Ecto neural progenitor cell (in vitro differentiated cells): ENCODE measurements around the gene PAXX.

ENCODE experiments used
- DNase-seq: peaks from one replicate; pipeline ENCODE4 v3.0.0-alpha.2; 2018; ENCODE audit warnings: low spot score

The PAXX gene

DNA sequence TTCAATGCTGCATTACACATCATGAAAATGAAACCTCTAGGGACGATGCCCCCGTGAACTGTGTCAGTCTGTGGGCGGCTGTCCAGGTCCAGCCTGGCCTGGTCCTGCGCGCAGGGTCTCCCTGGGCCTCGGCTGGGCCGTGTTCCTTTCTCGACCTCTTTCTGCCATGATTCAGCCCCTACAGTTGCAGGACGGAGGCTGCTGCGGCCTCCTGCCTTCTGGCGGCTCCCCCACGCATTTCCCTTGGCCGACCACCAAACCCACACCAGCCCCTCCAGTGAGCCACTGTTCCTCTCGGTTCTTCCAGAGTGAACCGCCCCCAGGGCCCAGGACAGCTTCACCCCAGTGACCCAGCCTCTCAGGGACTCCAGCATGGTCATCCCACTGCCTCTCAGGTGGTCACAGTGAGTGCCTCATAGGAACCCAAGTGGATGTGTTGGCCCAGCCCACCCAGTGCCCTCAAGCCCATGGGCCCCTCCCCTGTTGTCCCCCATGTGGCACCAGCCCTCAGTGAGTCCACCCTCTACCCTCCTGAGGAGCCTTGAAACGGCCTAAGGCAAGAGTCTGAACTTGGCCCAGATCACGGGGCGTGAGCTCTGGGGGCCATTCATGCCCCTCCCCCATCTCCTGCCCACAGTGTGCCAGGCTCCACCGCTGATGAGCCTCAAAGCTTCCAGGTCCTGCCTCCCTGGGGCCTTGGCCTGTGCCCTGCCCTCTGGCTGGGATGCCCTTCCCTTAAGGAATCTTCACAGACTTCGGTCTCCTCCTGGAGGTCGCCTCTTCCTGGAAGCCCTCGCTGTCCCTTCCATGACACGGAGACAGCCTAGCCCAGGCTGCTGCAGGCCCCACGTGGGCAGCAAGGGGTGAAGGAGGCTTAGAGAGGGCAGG is 14.1 kb downstream of the PAXX start:
- no peak for DNase-seq

DNA sequence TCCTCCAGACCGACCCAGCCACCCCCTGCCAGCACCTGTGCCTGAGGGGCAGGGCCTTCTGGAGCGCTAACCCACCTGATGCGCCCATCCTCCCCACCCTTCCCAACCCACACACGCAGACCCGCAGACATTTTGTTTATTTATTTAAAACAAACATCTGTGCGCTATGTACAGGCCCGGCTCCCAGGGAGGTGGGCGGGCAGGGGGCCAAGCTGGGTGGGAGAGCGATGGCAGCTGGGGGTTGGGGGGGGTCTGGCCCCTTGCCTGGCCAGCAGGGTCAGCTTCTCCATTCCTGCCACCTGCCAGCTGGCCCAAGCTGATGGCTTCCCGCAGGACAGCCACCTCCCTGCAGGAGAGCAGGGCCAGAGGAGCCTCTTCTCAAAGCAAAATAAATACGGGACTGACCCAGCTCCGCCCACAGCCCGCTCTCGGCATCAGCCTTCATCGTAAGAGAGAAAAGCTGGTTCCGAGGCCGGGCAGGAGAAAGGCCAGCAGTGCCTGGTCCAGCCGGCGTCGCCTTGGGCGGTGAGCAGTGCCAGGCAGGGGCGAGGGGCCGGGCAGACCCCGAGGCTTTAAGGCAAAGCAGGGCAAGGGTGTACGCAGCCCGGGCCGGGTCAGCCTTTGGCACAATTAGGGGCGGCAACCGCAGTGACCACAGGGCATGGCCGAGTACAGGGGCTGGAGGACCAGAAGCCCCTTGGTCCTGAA is 15.0 kb downstream of the PAXX start:
- DNase-seq, result no peak

DNA sequence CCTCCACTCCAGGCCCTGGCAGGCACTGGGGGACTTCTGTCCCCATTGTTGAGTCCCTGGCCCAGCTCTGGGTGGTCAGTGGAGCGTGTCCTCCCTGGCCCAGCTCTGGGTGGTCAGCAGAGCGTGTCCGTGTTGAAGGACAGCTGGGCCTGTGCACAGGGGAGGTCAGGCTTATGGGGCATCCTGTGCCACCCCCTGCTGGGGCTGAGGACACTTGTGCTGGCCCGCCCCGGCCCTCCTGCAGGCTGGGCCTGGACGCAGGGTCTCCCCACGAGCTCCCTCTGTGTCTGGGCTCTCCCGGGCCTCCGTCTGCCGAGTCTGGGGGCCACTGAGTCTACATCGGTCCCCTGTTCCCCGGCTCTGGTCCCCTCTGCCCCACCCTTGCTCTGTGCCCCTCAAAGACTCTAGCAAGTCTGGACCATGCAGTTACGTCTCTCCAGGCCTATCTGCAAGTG is 15.6 kb downstream of the PAXX start:
- DNase-seq, result no peak

DNA sequence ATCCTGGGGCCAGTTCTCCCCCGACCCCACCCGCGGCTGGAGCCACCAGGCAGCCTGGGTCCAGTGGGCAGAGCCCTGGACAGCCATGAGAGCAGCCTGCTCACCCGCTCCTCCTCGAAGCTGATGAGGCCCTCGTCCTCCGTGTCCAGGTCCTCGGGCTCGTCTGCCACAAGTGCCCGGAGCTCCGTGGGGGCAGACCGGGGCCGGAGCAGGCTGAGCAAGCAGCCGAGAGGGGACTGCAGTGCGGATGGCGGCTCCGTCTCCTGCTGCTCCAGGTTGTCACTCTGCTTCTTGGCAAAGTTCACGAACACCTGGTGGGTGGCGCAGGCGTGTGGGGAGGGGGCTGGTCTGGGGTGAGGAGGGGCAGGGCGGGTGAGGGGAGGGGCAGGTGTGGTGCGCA is 16.1 kb downstream of the PAXX start:
- DNase-seq, result no peak

DNA sequence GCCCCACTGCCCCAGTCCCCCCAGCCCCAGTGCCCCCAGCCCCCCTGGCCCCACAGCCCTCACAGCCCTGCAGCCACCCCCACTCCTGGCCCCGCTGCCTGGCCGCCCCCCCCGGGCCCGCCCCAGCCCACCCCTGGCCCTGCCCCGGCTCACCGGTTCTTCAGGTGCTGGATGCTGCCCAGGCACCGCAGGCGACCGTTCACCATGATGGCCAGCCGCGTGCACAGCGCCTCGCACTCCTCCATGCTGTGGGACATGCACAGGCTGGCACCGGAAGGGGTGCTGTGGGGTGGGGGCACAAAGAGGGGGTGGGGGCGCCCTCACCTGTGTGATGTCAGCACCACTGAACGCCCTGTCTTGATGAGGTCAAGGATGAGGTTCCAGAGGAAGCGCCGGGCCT is 17.0 kb downstream of the PAXX start:
- DNase-seq, result no peak

DNA sequence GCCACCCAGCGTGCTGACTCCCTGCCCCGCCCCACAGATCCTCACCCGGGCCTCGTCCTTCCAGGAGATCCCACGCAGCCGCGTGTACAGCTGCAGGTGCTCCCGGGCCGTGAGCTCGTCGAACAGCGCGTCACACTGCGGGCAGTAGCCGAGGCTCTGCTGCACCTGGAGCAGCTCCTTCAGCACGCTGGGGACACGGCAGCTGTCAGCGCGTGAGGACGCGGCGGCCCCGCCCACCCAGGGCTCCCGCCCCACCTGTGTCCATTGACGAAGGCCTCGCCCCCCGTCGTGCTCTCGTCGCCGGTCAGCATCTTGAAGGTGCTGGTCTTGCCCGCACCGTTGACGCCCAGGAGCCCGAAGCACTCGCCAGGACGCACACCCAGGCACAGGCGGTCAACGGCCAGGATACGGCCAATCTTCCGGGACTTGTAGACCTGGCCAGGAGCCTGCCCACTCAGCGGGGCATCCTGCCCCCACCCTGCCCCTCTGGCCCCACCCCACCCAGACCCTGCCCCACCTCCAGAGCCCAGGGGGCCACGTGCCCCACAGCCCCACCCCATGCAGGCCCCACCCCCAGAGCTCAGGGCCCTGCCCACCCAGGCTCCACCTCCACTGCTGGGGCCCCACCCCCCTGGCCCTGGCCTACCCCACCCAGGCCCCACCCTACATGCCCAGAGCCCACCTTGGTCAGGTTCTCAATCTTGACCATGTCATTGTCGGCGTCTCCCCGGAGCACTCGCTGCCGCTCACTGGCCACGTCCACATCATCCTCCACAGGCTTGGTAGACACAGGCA is 17.9 kb downstream of the PAXX start:
- no peak for DNase-seq

DNA sequence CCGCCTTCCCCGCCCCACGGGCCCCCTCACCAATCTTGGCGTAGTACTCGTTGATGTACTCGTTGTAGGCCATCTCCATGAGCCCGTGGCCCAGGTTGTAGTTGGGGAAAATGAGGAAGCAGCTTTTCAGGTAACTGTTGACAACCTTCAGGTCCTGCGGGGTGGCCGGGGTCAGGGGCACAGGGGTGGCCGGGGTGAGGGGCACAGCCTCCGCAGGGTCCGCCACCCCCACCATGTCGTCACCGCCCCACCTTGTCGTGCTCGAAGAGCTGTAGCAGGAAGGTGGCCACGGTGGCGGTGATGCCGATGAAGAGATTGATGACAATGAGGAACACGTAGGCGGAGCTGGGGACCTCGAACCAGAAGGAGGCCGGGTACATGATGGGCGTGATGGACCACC is 18.9 kb downstream of the PAXX start:
- no peak for DNase-seq

DNA sequence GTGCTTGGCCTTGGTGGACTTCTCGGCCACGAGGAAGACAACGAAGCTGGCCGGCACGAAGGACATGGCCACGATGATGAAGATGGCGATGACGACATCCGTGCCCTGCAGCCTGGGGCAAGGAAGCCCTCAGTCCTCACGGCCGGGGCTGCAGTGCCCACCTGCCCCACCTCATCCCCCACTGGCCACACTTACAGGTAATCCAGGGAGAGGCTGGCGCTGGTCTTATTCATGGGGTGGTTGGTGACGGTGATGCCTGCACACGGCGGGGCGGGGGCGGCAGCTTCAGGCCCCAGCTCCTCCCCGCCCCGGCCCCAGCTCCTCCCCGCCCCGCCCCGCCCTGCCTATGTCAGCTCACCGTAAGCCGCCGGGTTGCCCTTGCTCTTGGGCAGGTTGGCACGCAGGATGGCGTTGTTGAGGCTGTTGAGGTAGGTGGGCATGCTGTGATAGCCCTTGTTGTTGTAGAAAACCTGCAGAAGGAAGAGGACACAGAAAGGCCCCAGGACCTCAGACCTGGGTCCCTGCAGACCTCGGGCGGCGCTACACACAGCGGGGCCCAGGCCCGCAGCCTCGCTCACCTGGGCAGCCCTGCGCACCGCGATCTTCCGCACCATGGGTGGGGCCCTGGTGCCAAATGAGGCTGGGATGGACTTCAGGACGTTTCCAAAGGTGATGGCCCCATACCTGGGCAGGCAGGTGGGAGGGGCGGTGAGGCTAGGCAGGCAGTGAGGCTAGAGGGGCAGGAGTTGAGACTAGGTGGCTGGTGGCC is 19.9 kb downstream of the PAXX start:
- DNase-seq, result no peak

DNA sequence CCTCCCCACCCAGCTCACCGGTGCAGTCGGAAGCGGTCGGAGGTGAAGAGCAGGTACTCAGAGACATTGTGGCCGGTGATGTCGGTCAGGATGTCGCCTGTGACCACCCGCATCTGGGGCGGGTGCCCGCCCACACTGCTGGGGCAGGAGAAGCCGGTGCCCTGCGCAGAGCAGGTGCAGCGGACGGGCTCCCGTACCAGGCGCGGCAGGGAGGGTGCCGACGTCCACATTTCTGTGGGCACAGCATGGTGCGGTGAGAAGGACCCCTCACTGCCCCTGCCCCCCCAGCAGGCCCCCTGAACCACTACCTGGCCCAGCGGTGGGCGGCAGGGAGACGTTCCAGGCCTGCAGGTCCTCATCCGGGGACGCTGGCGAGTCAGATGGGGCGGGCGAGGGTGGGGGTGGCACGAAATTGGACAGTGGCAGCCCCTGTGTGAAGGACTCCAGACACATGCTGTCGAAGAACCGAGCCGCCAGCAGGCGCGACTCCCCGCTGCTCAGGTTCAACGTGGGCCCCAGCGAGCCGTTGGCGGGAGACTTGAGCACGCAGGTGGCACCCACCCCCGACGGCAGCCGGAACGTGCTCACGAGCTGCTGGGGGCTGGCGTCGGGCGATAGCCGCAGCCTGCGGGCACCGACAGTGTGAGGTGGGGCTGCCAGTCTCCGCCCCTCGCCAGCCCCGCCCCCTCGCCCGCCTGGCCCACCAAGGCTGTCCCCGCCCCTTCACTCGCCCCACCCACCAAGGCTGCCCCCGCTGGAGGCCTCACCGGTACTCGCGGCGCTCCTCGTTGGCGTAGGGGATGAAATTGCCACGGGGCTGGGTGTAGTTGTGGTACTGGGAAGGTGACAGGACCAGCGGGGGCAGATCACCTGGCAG is 20.7 kb downstream of the PAXX start:
- no peak for DNase-seq

DNA sequence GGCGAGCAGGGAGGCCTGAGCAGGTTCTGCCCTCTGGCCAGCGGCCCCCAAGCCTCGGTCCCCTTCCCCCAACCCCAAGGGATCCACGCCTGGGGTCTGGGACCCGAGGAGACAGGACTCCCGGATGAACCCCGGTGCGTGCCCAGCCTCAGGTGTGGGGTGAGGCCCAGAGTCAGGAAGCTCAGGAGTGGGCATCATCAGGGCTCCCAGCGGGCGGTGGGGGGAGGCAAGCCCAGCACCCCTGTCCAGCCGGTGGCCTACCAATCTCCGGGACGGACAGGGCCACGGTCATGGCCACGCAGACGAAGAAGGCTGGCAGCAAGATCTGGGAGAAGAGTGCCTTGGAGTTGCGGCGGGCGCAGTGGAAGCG is 21.3 kb downstream of the PAXX start:
- DNase-seq, result no peak

DNA sequence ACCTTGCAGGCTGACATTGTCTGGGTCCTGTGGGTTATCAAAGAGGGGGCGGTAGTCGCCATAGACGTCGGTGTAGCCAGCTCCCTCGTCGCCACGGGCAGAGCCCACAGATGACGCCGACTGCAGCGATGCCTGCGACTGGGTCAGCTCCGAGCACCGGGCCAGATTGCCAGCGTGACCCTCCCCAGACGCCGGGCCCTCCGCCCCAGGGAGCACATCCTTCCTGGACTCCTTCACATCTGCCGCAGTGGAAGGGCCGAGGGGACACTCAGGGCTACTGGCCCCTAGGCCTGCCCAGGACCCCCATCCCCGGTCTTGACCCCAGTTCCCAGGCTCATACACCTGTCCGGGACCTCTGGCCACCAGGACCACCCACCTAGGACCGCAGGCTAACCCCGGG is 21.9 kb downstream of the PAXX start:
- DNase-seq, result no peak

DNA sequence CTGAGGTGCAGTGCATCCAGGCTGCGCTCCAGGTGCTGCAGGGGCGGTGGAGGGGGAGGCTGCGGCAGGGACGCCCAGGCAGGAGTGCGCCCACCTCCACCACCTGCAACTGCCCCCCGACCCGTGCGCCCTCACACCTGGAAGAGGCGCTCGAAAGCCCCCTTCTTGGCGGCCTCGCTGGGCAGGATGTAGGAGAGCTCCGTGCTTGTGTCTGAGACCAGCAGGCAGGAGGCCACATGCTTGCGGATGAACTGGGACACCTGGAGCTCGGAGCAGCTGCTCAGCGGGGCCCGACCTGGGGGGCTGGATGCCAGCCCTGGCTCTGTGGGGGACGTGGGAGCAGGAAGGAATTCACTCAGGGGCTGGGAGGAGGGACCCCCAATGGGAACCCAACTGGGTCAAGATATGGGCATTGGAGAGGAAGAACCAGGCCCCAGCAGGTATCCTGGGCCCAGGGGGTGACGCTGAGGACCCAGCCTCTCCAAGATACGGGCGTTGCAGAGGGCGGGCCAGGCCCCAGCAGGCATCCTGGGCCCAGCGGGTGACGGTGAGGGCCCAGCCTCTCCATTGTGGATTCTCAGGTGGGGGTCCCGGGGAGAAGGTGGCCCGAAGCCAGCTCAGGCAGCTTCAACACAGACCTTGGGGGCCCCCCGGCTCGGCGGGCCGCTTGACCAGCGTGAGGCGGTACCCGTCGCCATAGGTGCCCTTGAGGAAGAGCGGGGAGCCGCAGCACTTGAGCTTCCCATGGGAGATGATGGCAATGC is 22.7 kb downstream of the PAXX start:
- DNase-seq, result no peak

DNA sequence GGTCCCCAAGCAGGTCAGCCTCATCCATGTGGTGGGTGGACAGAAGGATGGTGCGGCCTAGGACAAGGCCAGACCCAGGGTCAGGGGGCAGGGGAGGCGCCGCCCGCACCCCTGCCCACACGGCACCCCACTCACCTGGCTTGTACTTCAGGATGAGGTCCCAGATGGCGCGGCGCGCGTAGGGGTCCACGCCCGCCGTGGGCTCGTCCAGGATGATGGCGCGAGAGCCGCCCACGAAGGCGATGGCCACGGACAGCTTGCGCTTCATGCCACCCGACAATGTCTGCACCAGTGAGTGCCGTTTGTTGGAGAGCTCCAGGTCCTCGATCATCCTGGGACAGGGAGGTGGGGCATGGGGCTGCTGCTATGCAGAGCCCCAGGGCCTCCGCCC is 23.3 kb downstream of the PAXX start:
- DNase-seq, result no peak

DNA sequence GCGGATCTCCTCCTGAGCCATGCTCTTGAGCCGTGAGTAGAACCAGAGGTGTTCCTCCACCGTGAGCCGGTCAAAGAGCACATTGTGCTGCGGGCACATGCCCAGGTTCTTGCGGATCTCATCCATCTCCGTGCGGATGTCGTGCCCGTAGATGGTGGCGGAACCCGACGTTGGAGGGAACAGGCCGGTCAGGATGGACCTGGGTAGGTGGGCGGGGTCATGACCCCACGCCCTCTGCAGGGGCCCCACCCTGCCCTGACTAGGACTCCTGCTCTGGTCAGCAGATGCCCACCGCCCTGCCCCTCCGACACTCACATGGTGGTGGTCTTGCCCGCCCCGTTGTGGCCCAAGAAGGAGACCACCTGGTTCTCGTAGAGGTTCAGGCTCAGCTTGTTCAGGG is 23.8 kb downstream of the PAXX start:
- DNase-seq, result no peak

DNA sequence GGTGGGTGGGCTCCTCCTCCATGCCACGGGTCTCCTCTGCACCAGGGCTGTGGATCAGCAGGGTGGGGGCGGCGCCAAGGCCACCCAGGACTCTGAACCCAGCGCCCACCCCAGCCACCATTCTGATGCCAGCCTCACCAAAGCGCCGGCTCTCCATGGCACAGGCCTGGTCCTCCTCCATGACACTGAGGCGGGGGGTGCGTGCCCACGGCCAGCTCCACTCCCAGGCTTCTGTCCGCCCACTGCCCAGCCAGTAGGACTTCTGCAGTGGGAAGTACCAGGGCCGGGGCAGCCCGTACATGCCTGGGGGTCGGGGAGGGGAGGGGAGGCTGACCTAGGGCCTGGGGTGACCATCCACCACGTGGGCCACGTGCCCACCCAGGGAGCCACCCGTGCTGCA is 24.2 kb downstream of the PAXX start:
- DNase-seq, result no peak

DNA sequence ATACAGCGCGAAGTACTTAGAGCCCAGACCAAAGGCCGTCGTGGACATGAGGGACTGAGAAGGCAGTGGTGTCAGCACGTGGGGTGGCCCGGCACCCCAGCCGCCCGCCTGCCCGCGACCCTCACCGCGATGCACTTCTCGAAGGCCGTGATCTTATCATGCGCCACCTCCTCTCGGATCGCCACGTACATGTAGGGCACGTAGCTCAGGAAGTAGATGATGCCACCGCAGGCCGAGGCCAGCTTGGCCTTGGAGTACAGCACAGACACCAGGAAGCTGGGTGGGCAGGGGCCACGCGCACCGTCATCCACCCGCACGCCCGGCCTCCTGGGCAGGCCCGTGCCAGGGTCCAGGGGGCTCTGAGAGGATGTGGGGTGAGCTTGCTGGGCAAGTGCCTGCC is 24.8 kb downstream of the PAXX start:
- DNase-seq, result no peak

DNA sequence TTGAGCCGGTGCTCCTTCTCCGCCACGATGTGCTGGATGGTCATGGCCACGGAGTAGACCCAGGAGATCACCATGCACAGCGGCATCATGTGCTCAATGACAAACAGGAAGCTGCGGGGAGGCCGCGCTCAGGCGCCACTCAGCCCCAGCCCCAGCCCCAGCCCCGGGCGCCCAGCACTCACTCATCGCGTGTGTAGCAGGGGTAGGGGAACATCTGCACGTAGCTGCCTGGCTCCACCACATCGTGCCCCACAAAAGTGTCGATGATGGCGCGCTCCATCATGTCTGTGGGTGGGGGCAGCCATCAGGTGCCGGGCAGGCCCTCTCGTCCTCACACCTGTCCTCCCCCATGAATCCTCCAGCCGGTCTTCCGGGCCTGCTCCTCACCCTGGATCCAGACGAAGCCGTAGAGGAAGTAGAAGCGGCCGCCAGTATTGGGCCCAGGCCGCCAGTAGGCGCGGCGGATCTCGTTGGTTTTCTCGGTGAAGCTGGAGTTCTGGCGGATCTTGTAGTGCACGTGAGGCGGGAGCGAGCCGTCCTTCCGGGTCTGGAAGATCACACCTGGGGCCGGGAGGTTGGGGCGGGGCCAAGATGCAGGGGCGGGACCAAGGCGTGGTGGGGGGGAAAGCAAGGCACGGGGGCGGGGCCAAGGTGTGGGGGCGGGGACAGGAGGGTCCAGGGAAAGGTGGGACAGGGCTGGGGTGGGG is 25.7 kb downstream of the PAXX start:
- DNase-seq, result no peak

DNA sequence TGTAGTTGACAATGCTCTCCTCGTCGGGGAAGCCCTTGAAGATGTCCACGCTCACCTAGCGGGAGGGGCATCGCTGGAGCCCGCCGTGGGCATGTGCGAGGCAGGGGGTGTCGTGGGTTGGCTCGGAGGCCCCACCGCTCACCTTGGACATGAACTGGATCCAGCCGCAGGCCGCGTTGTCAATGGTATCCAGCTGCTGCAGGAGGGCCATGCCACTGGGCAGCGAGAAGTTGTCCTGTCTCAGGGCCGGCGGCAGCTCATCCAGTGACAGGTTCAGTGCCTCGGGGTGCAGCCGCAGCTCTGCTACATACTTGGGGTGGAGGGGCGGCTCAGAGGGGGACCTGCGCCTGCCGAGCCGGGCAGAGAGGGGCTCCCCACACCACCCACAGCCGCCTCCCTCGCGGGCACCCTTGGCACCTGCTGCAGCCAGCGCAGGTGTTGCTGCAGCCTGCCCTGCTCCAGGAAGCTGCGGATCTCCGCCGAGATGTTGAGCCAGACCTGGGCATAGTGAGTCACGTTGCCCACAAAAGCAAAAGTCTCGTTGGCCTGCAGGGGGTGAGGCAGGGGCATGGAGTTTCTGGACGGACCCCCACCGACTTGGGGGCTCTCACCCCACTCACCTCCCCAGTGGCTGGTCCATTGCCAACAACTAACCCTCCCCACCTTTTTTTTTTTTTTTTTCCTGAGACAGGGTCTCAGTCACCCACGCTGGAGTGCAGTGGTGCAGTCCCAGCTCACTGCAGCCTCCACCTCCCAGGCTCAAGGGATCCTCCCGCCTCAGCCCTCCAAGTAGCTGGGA is 26.7 kb downstream of the PAXX start:
- no peak for DNase-seq
